ENCODE data around the gene PRSS35.

Gene PRSS35

GRCh38 chr6:83539678-83540077 lies 27.3 kb downstream of the PRSS35 start:
- no peak for TF ChIP-seq ZNF8 (CRISPR knock-in tag; IDR thresholded peaks at IDR 0.05)
- TF ChIP-seq CSDC2 (CRISPR knock-in tag; IDR thresholded peaks at IDR 0.05), result no peak
- TF ChIP-seq CSRNP3 (CRISPR knock-in tag; IDR thresholded peaks at IDR 0.05), result no peak
- TF ChIP-seq SNAI2 (CRISPR knock-in tag; IDR thresholded peaks at IDR 0.05), result no peak
- no peak for TF ChIP-seq TOX (CRISPR knock-in tag; IDR thresholded peaks at IDR 0.05; ENCODE audit: borderline replicate concordance)
- TF ChIP-seq PATZ1 (CRISPR knock-in tag; IDR thresholded peaks at IDR 0.05; ENCODE audit: borderline replicate concordance), result no peak
- TF ChIP-seq POU6F1 (CRISPR knock-in tag; IDR thresholded peaks at IDR 0.05; ENCODE audit: borderline replicate concordance, low read depth), result no peak
- TF ChIP-seq CREB5 (CRISPR knock-in tag; IDR thresholded peaks at IDR 0.05; ENCODE audit: low read depth), result no peak
- no peak for TF ChIP-seq ZC3H10 (CRISPR knock-in tag; IDR thresholded peaks at IDR 0.05)
- no peak for TF ChIP-seq ZNF565 (CRISPR knock-in tag; conservative IDR thresholded peaks at IDR 0.05; ENCODE audit: low read depth)
- no peak for TF ChIP-seq ZFP30 (CRISPR knock-in tag; IDR thresholded peaks at IDR 0.05)
- TF ChIP-seq ZFP3 (CRISPR knock-in tag; IDR thresholded peaks at IDR 0.05), result no peak
- no peak for TF ChIP-seq BACH2 (CRISPR knock-in tag; IDR thresholded peaks at IDR 0.05; ENCODE audit: borderline replicate concordance)
- TF ChIP-seq ARNTL (CRISPR knock-in tag; IDR thresholded peaks at IDR 0.05; ENCODE audit: borderline replicate concordance, low read depth), result no peak
- TF ChIP-seq OSR1 (CRISPR knock-in tag; IDR thresholded peaks at IDR 0.05), result no peak
- TF ChIP-seq RARB (CRISPR knock-in tag; IDR thresholded peaks at IDR 0.05), result no peak
- TF ChIP-seq TSHZ2 (CRISPR knock-in tag; IDR thresholded peaks at IDR 0.05), result 0 out of 2 replicates have a peak, but pooled peaks have one; percentile 51
- peak; percentile 42; the same call in 1 of the 2 replicates for TF ChIP-seq TCF4 (CRISPR knock-in tag; IDR thresholded peaks at IDR 0.05; ENCODE audit: borderline replicate concordance)
- no peak for TF ChIP-seq GLIS3 (CRISPR knock-in tag; IDR thresholded peaks at IDR 0.05)
- no peak for TF ChIP-seq ESRRG (CRISPR knock-in tag; IDR thresholded peaks at IDR 0.05)
- no peak for TF ChIP-seq ZNF70 (CRISPR knock-in tag; IDR thresholded peaks at IDR 0.05)
- peak; percentile 27; the same call in 1 of the 2 replicates for TF ChIP-seq ISL1 (CRISPR knock-in tag; IDR thresholded peaks at IDR 0.05)
- no peak for TF ChIP-seq PPARA (CRISPR knock-in tag; IDR thresholded peaks at IDR 0.05; ENCODE audit: borderline replicate concordance)
- ATAC-seq, result no peak

- ATAC-seq, result no peak
- no peak for TF ChIP-seq ZC3H10 (CRISPR knock-in tag; IDR thresholded peaks at IDR 0.05)
- no peak for TF ChIP-seq CREB5 (CRISPR knock-in tag; IDR thresholded peaks at IDR 0.05; ENCODE audit: low read depth)
- TF ChIP-seq ZNF8 (CRISPR knock-in tag; IDR thresholded peaks at IDR 0.05), result no peak
- TF ChIP-seq PPARA (CRISPR knock-in tag; IDR thresholded peaks at IDR 0.05; ENCODE audit: borderline replicate concordance), result no peak
- TF ChIP-seq ZFP3 (CRISPR knock-in tag; IDR thresholded peaks at IDR 0.05), result no peak
- no peak for TF ChIP-seq POU6F1 (CRISPR knock-in tag; IDR thresholded peaks at IDR 0.05; ENCODE audit: borderline replicate concordance, low read depth)
- no peak for TF ChIP-seq ZNF70 (CRISPR knock-in tag; IDR thresholded peaks at IDR 0.05)
- TF ChIP-seq ZFP30 (CRISPR knock-in tag; IDR thresholded peaks at IDR 0.05), result no peak
- no peak for TF ChIP-seq SNAI2 (CRISPR knock-in tag; IDR thresholded peaks at IDR 0.05)
- TF ChIP-seq PATZ1 (CRISPR knock-in tag; IDR thresholded peaks at IDR 0.05; ENCODE audit: borderline replicate concordance), result no peak
Observed at GRCh38 chr6:83546636-83547035, 34.3 kb downstream of the PRSS35 start.
